Testis (tissue), 3 donors: ENCODE measurements around the gene GTPBP4. TPM values are rescaled to one million over a fixed set of nuclear protein-coding genes. Genes with fewer than 3 reads are reported as not detected.

Experiments used
- DNase-seq: peaks from one replicate; pipeline ENCODE4 v3.0.0-alpha.2; 2019
- H3K27ac ChIP-seq, 2 donors: fragments of 200-600 bp; sonication (generic); one replicate each; pipeline ENCODE4 v1.5.1; 2019
- H3K27me3 ChIP-seq: fragments of 200-600 bp; sonication (generic); one replicate; pipeline ENCODE4 v1.5.1; 2019
- H3K36me3 ChIP-seq: fragments of 200-600 bp; sonication (generic); one replicate; pipeline ENCODE4 v1.5.1; 2017; ENCODE audit warnings: low read depth; ENCODE audit errors: missing control alignments
- H3K4me1 ChIP-seq: fragments of 200-600 bp; sonication (generic); one replicate; pipeline ENCODE4 v1.5.1; 2019
- H3K4me3 ChIP-seq, 2 donors: fragments of 200-600 bp; sonication (generic); one replicate each; pipeline ENCODE4 v1.5.1; 2017 to 2019
- H3K9me3 ChIP-seq: fragments of 200-600 bp; sonication (generic); one replicate; pipeline ENCODE4 v1.5.1; 2017
- POLR2A ChIP-seq: fragments of 450-650 bp; IDR thresholded peaks from one replicate; pipeline ENCODE4 v1.6.1; 2017; ENCODE audit warnings: antibody characterized with exemption, mild to moderate bottlenecking, moderate library complexity
- WGBS, 2 donors: methylation state at CpG; one replicate each; pipeline ENCODE4 v1.1.5; 2018; 5-methylcytosine and 5-hydroxymethylcytosine counted together
- intact Hi-C: fragments of 100-400 bp; cut with DNase I; formaldehyde crosslinking; loops from one replicate; pipeline ENCODE4 v1.15.1; 2023; ENCODE audit warnings: low total_unique reads
- polyA plus RNA-seq: library from polyadenylated mRNA; stranded (reverse); fragments of 350-450 nt; fragmentation: Illumina TruSeq; extraction: RNeasy Lipid Tissue Mini Kit (QIAGEN cat#74804); gene quantifications from one replicate; pipeline ENCODE4 v1.2.3, GENCODE V29; 2014; ENCODE audit warnings: low read depth, low replicate concordance; ENCODE audit not compliant: insufficient read depth
- total RNA-seq, 2 donors: library from RNA; depleted of rRNA; stranded (reverse); fragments of >200 nt; gene quantifications; one replicate each; pipeline ENCODE4 v1.2.3, GENCODE V29; 2016
- TF ChIP-seq, protein P1 (sequence below), 3 experiments: fragments of 450-650 bp in 2 of 3; fragments of 200-600 bp in 1 of 3; sonication (generic) in 1 of 3; IDR thresholded peaks; one replicate each; pipeline ENCODE4 v1.5.1; 2016 to 2019; ENCODE audit warnings: antibody characterized with exemption in 3 of 3, mild to moderate bottlenecking in 2 of 3, moderate library complexity in 1 of 3

The GTPBP4 gene
- total and polyA plus RNA-seq, 3 donors from 2014 or later, result 54.9 to 81.8 (median 57.2) TPM

DNA sequence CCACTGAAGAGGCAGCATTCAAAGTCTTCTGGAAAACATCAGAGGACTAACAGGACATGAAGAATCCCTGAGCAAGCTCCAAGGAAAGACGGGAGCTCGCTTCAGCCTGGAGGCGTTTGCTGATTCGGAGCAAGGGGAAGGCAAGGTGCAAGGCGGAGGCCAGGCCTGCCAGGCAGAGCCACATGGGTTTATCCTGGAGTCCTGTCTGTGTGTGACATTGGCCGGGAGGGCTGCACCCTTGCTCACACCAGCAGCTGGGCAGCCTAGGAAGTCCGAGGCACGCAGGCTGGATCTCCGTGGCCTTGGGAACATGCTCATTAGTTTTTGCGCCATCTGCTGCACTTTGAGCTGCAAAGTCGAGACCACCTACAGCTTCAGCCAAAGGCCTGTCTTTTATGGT, 34.4 kb upstream of the GTPBP4 start:
- H3K36me3 ChIP-seq, result no peaks in the 10 kb centered on the region
- H3K9me3 ChIP-seq, result no peaks in the 10 kb centered on the region
- no peak for TF ChIP-seq POLR2A
- TF ChIP-seq, protein P1, sequence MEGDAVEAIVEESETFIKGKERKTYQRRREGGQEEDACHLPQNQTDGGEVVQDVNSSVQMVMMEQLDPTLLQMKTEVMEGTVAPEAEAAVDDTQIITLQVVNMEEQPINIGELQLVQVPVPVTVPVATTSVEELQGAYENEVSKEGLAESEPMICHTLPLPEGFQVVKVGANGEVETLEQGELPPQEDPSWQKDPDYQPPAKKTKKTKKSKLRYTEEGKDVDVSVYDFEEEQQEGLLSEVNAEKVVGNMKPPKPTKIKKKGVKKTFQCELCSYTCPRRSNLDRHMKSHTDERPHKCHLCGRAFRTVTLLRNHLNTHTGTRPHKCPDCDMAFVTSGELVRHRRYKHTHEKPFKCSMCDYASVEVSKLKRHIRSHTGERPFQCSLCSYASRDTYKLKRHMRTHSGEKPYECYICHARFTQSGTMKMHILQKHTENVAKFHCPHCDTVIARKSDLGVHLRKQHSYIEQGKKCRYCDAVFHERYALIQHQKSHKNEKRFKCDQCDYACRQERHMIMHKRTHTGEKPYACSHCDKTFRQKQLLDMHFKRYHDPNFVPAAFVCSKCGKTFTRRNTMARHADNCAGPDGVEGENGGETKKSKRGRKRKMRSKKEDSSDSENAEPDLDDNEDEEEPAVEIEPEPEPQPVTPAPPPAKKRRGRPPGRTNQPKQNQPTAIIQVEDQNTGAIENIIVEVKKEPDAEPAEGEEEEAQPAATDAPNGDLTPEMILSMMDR (IDR thresholded peaks at IDR 0.05), result no peak
- intact Hi-C loops, result no loop called here
- H3K27ac ChIP-seq, result no peak overlapping the region
- peaks cover 5% of the 10 kb centered on the region for H3K4me1 ChIP-seq
- DNase-seq, result no peak
- H3K27me3 ChIP-seq, result no peaks in the 10 kb centered on the region
- WGBS, 2 donors, result 55 to 67% methylated on average over 11 of the region's 11 CpGs
- H3K4me3 ChIP-seq, result no peak overlapping the region

DNA sequence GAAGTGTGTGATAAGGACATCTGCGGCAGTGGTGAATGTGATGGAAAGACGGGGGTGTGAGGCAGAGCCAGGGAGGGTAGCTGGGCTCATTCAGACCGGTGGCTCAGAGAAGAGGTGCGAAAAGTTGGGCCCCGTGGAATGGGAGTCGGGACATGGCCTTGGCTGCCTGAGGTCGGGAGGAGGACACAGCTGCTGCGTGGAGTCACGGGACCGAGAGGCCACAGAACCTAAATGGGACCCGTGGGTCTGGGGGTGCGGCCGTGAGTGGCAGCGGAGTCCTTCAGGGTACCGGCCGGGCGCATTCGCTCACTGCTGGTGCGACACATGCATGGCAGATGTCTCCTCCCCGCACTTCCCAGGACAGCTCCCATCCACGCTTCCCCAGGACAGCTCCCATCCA, 33.8 kb upstream of the GTPBP4 start:
- Histone ChIP-seq H3K4me3 (no peak overlapping the region), H3K27ac (no peak overlapping the region), H3K27me3 (no peaks in the 10 kb centered on the region), H3K9me3 (no peaks in the 10 kb centered on the region), H3K36me3 (no peaks in the 10 kb centered on the region), H3K4me1 (peaks cover 5% of the 10 kb centered on the region)
- no peak for DNase-seq
- no peak for TF ChIP-seq POLR2A
- TF ChIP-seq, protein P1 (IDR thresholded peaks at IDR 0.05), result no peak
- intact Hi-C loops, result no loop called here
- WGBS, 2 donors, result 86 to 92% methylated on average over 21 of the region's 21 CpGs

DNA sequence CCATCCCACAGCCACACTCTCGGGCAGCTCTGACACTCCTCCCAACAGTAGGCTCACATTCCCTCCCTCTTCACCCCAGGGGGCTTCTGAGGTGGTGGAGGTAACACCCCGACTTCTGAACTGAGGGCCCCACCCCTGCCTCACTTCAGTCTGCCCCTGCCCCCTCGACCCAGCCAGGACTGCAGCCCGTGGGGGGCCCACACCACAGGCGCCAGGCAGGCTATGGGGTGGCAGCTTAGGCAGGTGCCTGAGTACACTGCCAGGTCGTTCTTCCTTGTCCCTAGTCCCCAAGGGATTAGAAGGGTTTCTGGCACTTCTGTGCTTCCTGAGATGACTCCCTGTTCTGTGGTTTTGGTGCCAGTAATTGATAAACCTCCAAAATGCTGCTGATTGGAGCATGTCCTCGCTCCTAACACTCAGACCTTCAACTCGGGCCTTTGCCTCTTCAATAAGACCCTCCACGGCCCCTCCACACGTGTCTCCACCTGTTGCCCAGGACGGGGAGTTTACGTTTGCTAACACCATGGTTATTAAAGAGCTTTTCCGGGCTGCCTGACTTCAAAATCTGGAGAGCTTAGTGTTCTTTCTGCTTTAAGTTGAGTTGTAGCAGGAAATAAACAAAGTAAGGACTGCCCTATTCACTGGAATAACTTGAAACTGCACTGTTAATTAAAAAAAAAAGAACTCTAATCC, 33.0 kb upstream of the GTPBP4 start:
- intact Hi-C loops, result no loop called here
- 38 to 49% methylated on average over 8 to 13 of the region's 13 CpGs for WGBS, 2 donors
- TF ChIP-seq, protein P1 (IDR thresholded peaks at IDR 0.05), result no peak
- no peak for DNase-seq
- H3K9me3 ChIP-seq, result no peaks in the 10 kb centered on the region
- no peak overlapping the region for H3K4me3 ChIP-seq
- no peak overlapping the region for H3K27ac ChIP-seq
- H3K4me1 ChIP-seq, result peaks cover 5% of the 10 kb centered on the region
- no peaks in the 10 kb centered on the region for H3K27me3 ChIP-seq
- no peaks in the 10 kb centered on the region for H3K36me3 ChIP-seq

DNA sequence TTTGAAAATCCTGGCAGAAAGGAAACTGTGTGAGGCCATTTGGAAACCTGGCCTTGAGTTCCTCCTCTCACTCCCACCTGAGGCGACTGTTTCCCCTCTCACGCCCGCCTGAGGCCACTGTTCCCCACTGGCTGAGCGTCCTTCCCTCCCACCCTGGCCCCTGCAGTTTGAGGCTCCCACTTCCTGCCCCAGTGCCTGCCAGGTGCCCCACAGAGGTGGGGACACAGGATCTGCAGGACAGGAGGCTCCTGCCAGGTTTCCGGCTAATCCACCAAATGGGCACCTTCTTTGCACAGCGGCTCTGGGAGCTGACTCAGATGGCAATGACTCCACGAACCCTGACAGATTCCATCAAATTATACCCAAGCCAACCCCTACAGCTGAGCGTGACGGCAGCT, 32.4 kb upstream of the GTPBP4 start:
- Histone ChIP-seq H3K4me3 (no peak overlapping the region), H3K27me3 (no peaks in the 10 kb centered on the region), H3K27ac (no peak overlapping the region), H3K9me3 (no peaks in the 10 kb centered on the region), H3K4me1 (peaks cover 5% of the 10 kb centered on the region), H3K36me3 (no peaks in the 10 kb centered on the region)
- no peak for TF ChIP-seq POLR2A
- DNase-seq, result no peak
- intact Hi-C loops, result no loop called here
- 69 to 75% methylated on average over 9 of the region's 9 CpGs for WGBS, 2 donors

DNA sequence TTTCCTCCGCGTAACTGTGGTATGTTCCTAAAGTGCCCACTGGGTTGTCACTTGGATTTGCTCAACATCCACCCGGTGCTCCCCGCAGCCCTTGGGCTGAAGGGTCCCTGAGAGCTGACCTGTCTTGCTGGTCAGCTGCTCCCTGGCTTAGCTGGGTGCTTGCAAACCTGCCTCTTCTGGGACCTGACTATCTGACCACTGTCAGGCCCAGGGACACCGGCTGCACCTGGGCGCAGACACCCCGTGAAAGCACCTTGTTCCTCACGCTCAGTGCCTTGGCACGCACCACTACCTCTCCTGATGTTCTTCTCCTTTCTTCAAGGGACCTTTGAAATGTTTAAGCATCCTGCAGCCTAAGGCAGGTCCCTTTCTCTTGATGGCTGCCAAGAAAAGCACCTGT, 30.1 kb upstream of the GTPBP4 start:
- Histone ChIP-seq H3K4me3 (no peak overlapping the region), H3K27ac (no peak overlapping the region), H3K9me3 (no peaks in the 10 kb centered on the region), H3K27me3 (no peaks in the 10 kb centered on the region), H3K4me1 (peaks cover 5% of the 10 kb centered on the region), H3K36me3 (no peaks in the 10 kb centered on the region)
- intact Hi-C loops, result no loop called here
- DNase-seq, result no peak
- no peak for TF ChIP-seq POLR2A
- TF ChIP-seq, protein P1 (IDR thresholded peaks at IDR 0.05), result no peak
- 82 to 98% methylated on average over 6 to 9 of the region's 9 CpGs for WGBS, 2 donors
